Stimulated activated CD8-positive, alpha-beta memory T cell treated with anti-CD3 and anti-CD28 coated beads, Interleukin-4, amount 100 ng/mL, for 1 hour (primary cell): ENCODE data around the gene SIAH1.
"Not testable (repeated sequence)": the region's sequence is repeated elsewhere in the genome, so short reads cannot be mapped to it uniquely, and the experiment has no call there.

Experiments
- DNase-seq, 2 donors: peaks; one replicate each; pipeline ENCODE4 v3.0.0-alpha.2; 2020; ENCODE audit warnings: low read depth in 2 of 2, low spot score in 1 of 2

Gene SIAH1

GRCh38 chr16:48385253-48386150 lies at the start of gene SIAH1:
Gene SIAH1, minus strand, starts transcription at chr16:48385413. Its CDS starts 22,985 bp downstream, at chr16:48362428.
- DNase-seq, result peak; percentile 63 to 76

GRCh38 chr16:48434653-48435317 lies 49.6 kb upstream of the SIAH1 start:
- DNase-seq, result no peak

- DNase-seq, result no peak
Measured at GRCh38 chr16:48433850-48434530, 48.8 kb upstream of the SIAH1 start.

GRCh38 chr16:48433116-48433849 lies 48.1 kb upstream of the SIAH1 start:
- no peak for DNase-seq

- DNase-seq, result no peak
Measured at GRCh38 chr16:48432136-48432535, 46.9 kb upstream of the SIAH1 start.

GRCh38 chr16:48430890-48431289 lies 45.7 kb upstream of the SIAH1 start:
- no peak for DNase-seq

GRCh38 chr16:48426244-48427141 lies 41.3 kb upstream of the SIAH1 start:
- DNase-seq, result no peak

- no peak for DNase-seq
Measured at GRCh38 chr16:48422537-48422936, 37.3 kb upstream of the SIAH1 start.

GRCh38 chr16:48421741-48422140 lies 36.5 kb upstream of the SIAH1 start:
- DNase-seq, result no peak

- DNase-seq, result no peak
Measured at GRCh38 chr16:48420437-48420836, 35.2 kb upstream of the SIAH1 start.

- DNase-seq, result not testable (repeated sequence)
Measured at GRCh38 chr16:48416617-48417016, 31.4 kb upstream of the SIAH1 start.

GRCh38 chr16:48413272-48413671 lies 28.1 kb upstream of the SIAH1 start:
- DNase-seq, result no peak

- no peak for DNase-seq
Measured at GRCh38 chr16:48409839-48410632, 24.8 kb upstream of the SIAH1 start.

GRCh38 chr16:48408688-48409087 lies 23.5 kb upstream of the SIAH1 start:
- no peak for DNase-seq

- no peak for DNase-seq
Measured at GRCh38 chr16:48405907-48406306, 20.7 kb upstream of the SIAH1 start.

- DNase-seq, result no peak
Measured at GRCh38 chr16:48405153-48405552, 19.9 kb upstream of the SIAH1 start.

- not testable (repeated sequence) for DNase-seq
Measured at GRCh38 chr16:48402547-48402946, 17.3 kb upstream of the SIAH1 start.

GRCh38 chr16:48395375-48395774 lies 10.2 kb upstream of the SIAH1 start:
- DNase-seq, result no peak

GRCh38 chr16:48394355-48394703 lies 9.1 kb upstream of the SIAH1 start:
- DNase-seq, result no peak
